OCI-LY1 (cell line): ENCODE data around the gene ACSL4.
A peak's percentile ranks its signal among the peaks of the same experiment; 100 is the strongest.

Source experiments
- H2AFZ ChIP-seq: fragments of 200-600 bp; sonication (generic), shearing (Covaris generic); 2 replicates; pipeline ENCODE4 v1.6.0; 2014; ENCODE audit warnings: antibody characterized with exemption, mild to moderate bottlenecking, low read length
- H3F3A ChIP-seq: fragments of 200-600 bp; sonication (generic), shearing (Covaris generic); 2 replicates; pipeline ENCODE4 v1.6.0; 2014; ENCODE audit warnings: mild to moderate bottlenecking, antibody characterized with exemption, low read length, moderate library complexity; ENCODE audit not compliant: insufficient read depth
- H3K27ac ChIP-seq: fragments of 200-600 bp; sonication (generic); 2 replicates; pipeline ENCODE4 v1.5.1; 2014; ENCODE audit warnings: low read length, mixed run types, mild to moderate bottlenecking, low read depth; ENCODE audit not compliant: poor library complexity, severe bottlenecking
- H3K27me3 ChIP-seq: fragments of 200-600 bp; sonication (generic); 2 replicates; pipeline ENCODE4 v1.6.0; 2014; ENCODE audit warnings: antibody characterized with exemption, mild to moderate bottlenecking, low read length, moderate library complexity; ENCODE audit not compliant: insufficient read depth
- H3K36me3 ChIP-seq: fragments of 200-600 bp; sonication (generic); 2 replicates; pipeline ENCODE4 v1.6.1; 2014; ENCODE audit warnings: mild to moderate bottlenecking, antibody characterized with exemption, low read length, moderate library complexity, mixed read lengths; ENCODE audit not compliant: insufficient read depth
- H3K4me1 ChIP-seq: fragments of 200-600 bp; sonication (generic); 2 replicates; pipeline ENCODE4 v1.5.1; 2014; ENCODE audit warnings: mild to moderate bottlenecking, low read length, moderate library complexity; ENCODE audit not compliant: insufficient read depth, severe bottlenecking
- H3K4me2 ChIP-seq: fragments of 200-600 bp; sonication (generic), shearing (Covaris generic); 2 replicates; pipeline ENCODE4 v1.6.1; 2014; ENCODE audit warnings: low read length
- H3K4me3 ChIP-seq: fragments of 200-600 bp; sonication (generic); 2 replicates; pipeline ENCODE4 v1.5.1; 2014; ENCODE audit warnings: low read length, low read depth, mild to moderate bottlenecking, mixed read lengths; ENCODE audit not compliant: poor library complexity, severe bottlenecking
- H3K79me2 ChIP-seq: fragments of 200-600 bp; shearing (Covaris generic); 2 replicates; pipeline ENCODE4 v1.6.1; 2016; ENCODE audit warnings: mixed run types, low read length, mixed read lengths; ENCODE audit not compliant: insufficient read depth
- H3K9ac ChIP-seq: fragments of 200-600 bp; sonication (generic), shearing (Covaris generic); 2 replicates; pipeline ENCODE4 v1.6.1; 2014; ENCODE audit warnings: mild to moderate bottlenecking, low read length, mixed read lengths
- H3K9me2 ChIP-seq: fragments of 200-600 bp; sonication (generic), shearing (Covaris generic); 2 replicates; pipeline ENCODE4 v1.6.1; 2014; ENCODE audit warnings: low read depth, mild to moderate bottlenecking, low read length, mixed read lengths
- H3K9me3 ChIP-seq: fragments of 200-600 bp; shearing (Covaris generic); 2 replicates; pipeline ENCODE4 v1.6.1; 2014; ENCODE audit warnings: low read length, mixed read lengths
- H4K20me1 ChIP-seq: fragments of 200-600 bp; sonication (generic), shearing (Covaris generic); 2 replicates; pipeline ENCODE4 v1.6.0; 2016; ENCODE audit warnings: mild to moderate bottlenecking, low read length; ENCODE audit not compliant: insufficient read depth
- EZH2 ChIP-seq: fragments of 200-600 bp; sonication (generic), shearing (Covaris generic); IDR thresholded peaks from 2 replicates; pipeline ENCODE4 v1.8.0; 2017; ENCODE audit warnings: borderline replicate concordance, mixed run types, mild to moderate bottlenecking, antibody characterized with exemption, low read length, moderate library complexity, mixed read lengths
- TF ChIP-seq, protein P1 (sequence below): fragments of 200-600 bp; sonication (generic), shearing (Covaris generic); IDR thresholded peaks from 2 replicates; pipeline ENCODE4 v1.5.1; 2017; ENCODE audit warnings: mild to moderate bottlenecking, antibody characterized with exemption, low read length, moderate library complexity, mixed read lengths

The ACSL4 gene

GRCh38 chrX:109709129-109709631 is 23.9 kb downstream of the ACSL4 start:
- no peaks in the 10 kb centered on the region for H4K20me1 ChIP-seq
- H3K79me2 ChIP-seq = peaks cover 40% of the 10 kb centered on the region
- no peaks in the 10 kb centered on the region for H3K36me3 ChIP-seq
- H3K4me2 ChIP-seq = peak overlapping the region; percentile 60
- H3F3A ChIP-seq = no peaks in the 10 kb centered on the region
- H3K27me3 ChIP-seq = no peaks in the 10 kb centered on the region
- H3K9me2 ChIP-seq = no peaks in the 10 kb centered on the region
- peaks cover 26% of the 10 kb centered on the region for H3K4me1 ChIP-seq
- H2AFZ ChIP-seq = no peak overlapping the region
- H3K9me3 ChIP-seq = no peaks in the 10 kb centered on the region
- peak overlapping the region; percentile 49 for H3K27ac ChIP-seq
- no peak overlapping the region for H3K4me3 ChIP-seq
- no peak overlapping the region for H3K9ac ChIP-seq
- TF ChIP-seq EZH2 = no peak
- TF ChIP-seq, protein P1, sequence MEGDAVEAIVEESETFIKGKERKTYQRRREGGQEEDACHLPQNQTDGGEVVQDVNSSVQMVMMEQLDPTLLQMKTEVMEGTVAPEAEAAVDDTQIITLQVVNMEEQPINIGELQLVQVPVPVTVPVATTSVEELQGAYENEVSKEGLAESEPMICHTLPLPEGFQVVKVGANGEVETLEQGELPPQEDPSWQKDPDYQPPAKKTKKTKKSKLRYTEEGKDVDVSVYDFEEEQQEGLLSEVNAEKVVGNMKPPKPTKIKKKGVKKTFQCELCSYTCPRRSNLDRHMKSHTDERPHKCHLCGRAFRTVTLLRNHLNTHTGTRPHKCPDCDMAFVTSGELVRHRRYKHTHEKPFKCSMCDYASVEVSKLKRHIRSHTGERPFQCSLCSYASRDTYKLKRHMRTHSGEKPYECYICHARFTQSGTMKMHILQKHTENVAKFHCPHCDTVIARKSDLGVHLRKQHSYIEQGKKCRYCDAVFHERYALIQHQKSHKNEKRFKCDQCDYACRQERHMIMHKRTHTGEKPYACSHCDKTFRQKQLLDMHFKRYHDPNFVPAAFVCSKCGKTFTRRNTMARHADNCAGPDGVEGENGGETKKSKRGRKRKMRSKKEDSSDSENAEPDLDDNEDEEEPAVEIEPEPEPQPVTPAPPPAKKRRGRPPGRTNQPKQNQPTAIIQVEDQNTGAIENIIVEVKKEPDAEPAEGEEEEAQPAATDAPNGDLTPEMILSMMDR = no peak

GRCh38 chrX:109707720-109708119 is 25.3 kb downstream of the ACSL4 start:
- H2AFZ ChIP-seq = no peak overlapping the region
- H3K79me2 ChIP-seq = peaks cover 41% of the 10 kb centered on the region
- H3K9ac ChIP-seq = no peak overlapping the region
- H3F3A ChIP-seq = no peaks in the 10 kb centered on the region
- H3K4me2 ChIP-seq = no peak overlapping the region
- H3K27me3 ChIP-seq = no peaks in the 10 kb centered on the region
- no peaks in the 10 kb centered on the region for H3K9me3 ChIP-seq
- H4K20me1 ChIP-seq = no peaks in the 10 kb centered on the region
- peaks cover 26% of the 10 kb centered on the region for H3K4me1 ChIP-seq
- no peaks in the 10 kb centered on the region for H3K9me2 ChIP-seq
- H3K36me3 ChIP-seq = no peaks in the 10 kb centered on the region
- no peak overlapping the region for H3K27ac ChIP-seq
- H3K4me3 ChIP-seq = no peak overlapping the region
- TF ChIP-seq, protein P1 = no peak
- no peak for TF ChIP-seq EZH2

DNA sequence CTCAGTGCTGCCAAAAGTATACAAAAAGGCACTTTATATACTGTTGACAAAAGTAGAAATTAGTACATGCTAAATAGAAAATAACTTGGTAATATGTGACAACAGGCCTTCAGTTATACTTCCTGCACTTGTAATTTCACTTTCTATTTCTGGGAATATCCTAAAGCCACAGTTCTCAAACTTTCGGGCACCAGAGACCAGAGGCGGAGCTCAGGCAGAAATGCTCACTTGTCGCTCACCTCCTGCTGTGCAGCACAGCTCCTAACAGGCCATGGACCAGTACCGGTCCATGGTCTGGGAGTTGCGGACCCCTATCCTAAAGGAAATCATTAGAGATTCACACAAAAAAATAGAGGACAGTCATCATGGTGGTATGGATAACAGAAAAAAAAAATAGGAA is 25.7 kb downstream of the ACSL4 start:
- Histone ChIP-seq H3F3A (no peaks in the 10 kb centered on the region), H3K4me2 (no peak overlapping the region), H3K4me1 (peaks cover 26% of the 10 kb centered on the region), H3K27me3 (no peaks in the 10 kb centered on the region), H3K9me2 (no peaks in the 10 kb centered on the region), H3K9me3 (no peaks in the 10 kb centered on the region), H3K79me2 (peaks cover 41% of the 10 kb centered on the region), H4K20me1 (no peaks in the 10 kb centered on the region), H3K27ac (no peak overlapping the region), H2AFZ (no peak overlapping the region), H3K4me3 (no peak overlapping the region), H3K9ac (no peak overlapping the region), H3K36me3 (no peaks in the 10 kb centered on the region)
- TF ChIP-seq EZH2 = no peak
- TF ChIP-seq, protein P1 = no peak
